Measurements from ENCODE around the gene ADGRA1.
"Not testable (repeated sequence)": the region's sequence is repeated elsewhere in the genome, so short reads cannot be mapped to it uniquely, and the experiment has no call there.

The ADGRA1 gene

GRCh38 chr10:133047526-133048123 is 40.1 kb upstream of the ADGRA1 start:
- TF ChIP-seq, protein P1, sequence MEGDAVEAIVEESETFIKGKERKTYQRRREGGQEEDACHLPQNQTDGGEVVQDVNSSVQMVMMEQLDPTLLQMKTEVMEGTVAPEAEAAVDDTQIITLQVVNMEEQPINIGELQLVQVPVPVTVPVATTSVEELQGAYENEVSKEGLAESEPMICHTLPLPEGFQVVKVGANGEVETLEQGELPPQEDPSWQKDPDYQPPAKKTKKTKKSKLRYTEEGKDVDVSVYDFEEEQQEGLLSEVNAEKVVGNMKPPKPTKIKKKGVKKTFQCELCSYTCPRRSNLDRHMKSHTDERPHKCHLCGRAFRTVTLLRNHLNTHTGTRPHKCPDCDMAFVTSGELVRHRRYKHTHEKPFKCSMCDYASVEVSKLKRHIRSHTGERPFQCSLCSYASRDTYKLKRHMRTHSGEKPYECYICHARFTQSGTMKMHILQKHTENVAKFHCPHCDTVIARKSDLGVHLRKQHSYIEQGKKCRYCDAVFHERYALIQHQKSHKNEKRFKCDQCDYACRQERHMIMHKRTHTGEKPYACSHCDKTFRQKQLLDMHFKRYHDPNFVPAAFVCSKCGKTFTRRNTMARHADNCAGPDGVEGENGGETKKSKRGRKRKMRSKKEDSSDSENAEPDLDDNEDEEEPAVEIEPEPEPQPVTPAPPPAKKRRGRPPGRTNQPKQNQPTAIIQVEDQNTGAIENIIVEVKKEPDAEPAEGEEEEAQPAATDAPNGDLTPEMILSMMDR (IDR thresholded peaks at IDR 0.05; ENCODE audit: control insufficient read depth, insufficient read depth, low read depth, low read length, missing control alignments) = no peak
- H3K4me3 ChIP-seq (ENCODE audit: control insufficient read depth, low read depth, low read length) = no peak overlapping the region
- DNase-seq (ENCODE audit: low read depth) = no peak

DNA sequence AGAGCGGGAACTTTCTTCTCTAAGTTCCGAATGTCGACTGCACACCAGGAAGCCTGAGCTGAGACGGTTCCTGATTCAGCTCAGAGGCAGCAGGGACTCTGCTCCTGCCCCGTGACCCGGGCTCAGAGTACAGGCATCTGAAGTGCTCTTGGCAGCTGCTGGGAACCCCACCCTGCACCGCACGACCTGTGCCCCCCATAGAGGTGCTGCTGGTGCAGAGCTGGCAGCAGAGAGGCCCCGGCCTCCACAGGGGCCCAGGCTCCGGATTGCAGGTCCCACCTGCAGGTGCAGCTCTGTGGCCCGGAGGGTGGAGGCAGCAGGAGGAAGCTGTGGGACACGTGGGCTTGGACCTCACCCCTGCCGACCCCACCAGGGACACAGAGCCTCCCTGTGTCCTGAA is 39.5 kb upstream of the ADGRA1 start:
- no peak overlapping the region for H3K4me3 ChIP-seq (ENCODE audit: control insufficient read depth, low read depth, low read length)
- TF ChIP-seq, protein P1 (IDR thresholded peaks at IDR 0.05; ENCODE audit: control insufficient read depth, insufficient read depth, low read depth, low read length, missing control alignments) = no peak
- no peak for DNase-seq (ENCODE audit: low read depth)

GRCh38 chr10:133048926-133049325 is 38.8 kb upstream of the ADGRA1 start:
- TF ChIP-seq, protein P1 (IDR thresholded peaks at IDR 0.05; ENCODE audit: control insufficient read depth, insufficient read depth, low read depth, low read length, missing control alignments) = no peak
- no peak overlapping the region for H3K4me3 ChIP-seq (ENCODE audit: control insufficient read depth, low read depth, low read length)
- no peak for DNase-seq (ENCODE audit: low read depth)

DNA sequence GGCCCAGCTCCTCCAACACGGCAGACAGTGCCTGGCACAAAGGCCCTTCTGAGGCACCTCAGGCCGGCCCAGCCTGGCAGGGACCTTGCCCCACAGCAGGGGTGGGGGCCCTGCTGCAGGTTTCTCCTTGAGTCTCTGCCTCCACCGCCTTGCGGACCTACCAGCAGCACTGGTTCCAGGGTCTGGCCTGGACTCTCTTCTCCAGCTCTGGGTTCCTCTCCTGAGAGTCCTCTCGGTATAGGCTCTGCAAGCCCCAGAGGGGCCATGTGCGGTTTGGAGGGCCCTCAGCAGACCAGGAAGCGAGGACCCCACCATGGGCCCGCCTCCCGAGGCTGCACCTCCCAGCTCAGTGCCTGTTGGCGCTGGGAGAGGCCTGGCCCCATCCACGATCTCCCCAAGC is 38.1 kb upstream of the ADGRA1 start:
- TF ChIP-seq, protein P1 (IDR thresholded peaks at IDR 0.05; ENCODE audit: control insufficient read depth, insufficient read depth, low read depth, low read length, missing control alignments) = no peak
- H3K4me3 ChIP-seq (ENCODE audit: control insufficient read depth, low read depth, low read length) = no peak overlapping the region
- DNase-seq (ENCODE audit: low read depth) = no peak

GRCh38 chr10:133050371-133050770 is 37.4 kb upstream of the ADGRA1 start:
- no peak for DNase-seq (ENCODE audit: low read depth)
- no peak overlapping the region for H3K4me3 ChIP-seq (ENCODE audit: control insufficient read depth, low read depth, low read length)
- TF ChIP-seq, protein P1 (IDR thresholded peaks at IDR 0.05; ENCODE audit: control insufficient read depth, insufficient read depth, low read depth, low read length, missing control alignments) = no peak

DNA sequence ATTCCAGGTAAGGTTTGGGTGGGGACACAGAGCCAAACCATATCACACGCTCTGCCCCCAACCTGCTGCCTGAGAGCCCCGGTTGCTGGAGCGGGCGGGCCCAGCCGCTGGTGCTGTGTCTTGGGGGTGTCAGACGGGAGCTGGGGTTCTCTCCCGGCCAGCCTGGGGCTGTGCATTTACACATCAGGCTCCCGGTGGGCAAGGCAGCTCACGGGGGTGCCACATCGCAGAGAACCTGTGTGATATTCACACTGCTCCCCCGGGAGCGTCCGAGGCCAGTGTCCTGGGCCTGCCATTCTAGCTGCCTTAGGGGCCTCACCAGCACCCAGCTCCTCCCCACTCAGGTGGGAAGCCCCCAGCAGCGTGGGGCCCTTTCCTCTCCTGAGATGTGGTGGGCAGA is 35.6 kb upstream of the ADGRA1 start:
- TF ChIP-seq, protein P1 (IDR thresholded peaks at IDR 0.05; ENCODE audit: control insufficient read depth, insufficient read depth, low read depth, low read length, missing control alignments) = no peak
- no peak overlapping the region for H3K4me3 ChIP-seq (ENCODE audit: control insufficient read depth, low read depth, low read length)
- DNase-seq (ENCODE audit: low read depth) = no peak

DNA sequence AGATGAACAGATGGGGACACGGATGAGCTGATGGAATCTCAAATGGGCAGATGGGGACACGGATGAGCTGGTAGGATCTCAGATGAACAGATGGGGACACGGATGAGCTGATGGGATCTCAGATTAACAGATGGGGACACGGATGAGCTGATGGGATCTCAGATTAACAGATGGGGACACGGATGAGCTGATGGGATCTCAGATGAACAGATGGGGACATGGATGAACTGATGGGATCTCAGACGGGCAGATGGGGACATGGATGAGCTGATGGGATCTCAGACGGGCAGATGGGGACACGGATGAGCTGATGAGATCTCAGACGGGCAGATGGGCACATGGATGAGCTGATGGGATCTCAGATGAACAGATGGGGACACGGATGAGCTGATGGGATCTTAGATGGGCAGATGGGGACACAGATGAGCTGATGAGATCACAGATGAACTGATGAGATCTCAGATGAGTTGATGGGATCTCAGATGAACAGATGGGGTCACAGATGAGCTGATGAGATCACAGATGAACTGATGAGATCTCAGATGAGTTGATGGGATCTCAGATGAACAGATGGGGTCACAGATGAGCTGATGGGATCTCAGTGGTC is 34.1 kb upstream of the ADGRA1 start:
- H3K4me3 ChIP-seq (ENCODE audit: control insufficient read depth, low read depth, low read length); DNase-seq (ENCODE audit: low read depth): not testable (repeated sequence)
